HG03280 (cell line): ENCODE results near the gene STAB2.
"Not testable (repeated sequence)": the region's sequence is repeated elsewhere in the genome, so short reads cannot be mapped to it uniquely, and the experiment has no call there.

Experiments
- ATAC-seq: cut with Tn5 transposase; IDR thresholded peaks from one replicate; pipeline ENCODE4 v1.9.1; 2021; ENCODE audit warnings: mild to moderate bottlenecking, moderate library complexity; ENCODE audit not compliant: unreplicated experiment

Gene STAB2

GRCh38 chr12:103805655-103806360 is 218.7 kb downstream of the STAB2 start:
- no peak for ATAC-seq

GRCh38 chr12:103806803-103807202 is 219.7 kb downstream of the STAB2 start:
- ATAC-seq = no peak

DNA sequence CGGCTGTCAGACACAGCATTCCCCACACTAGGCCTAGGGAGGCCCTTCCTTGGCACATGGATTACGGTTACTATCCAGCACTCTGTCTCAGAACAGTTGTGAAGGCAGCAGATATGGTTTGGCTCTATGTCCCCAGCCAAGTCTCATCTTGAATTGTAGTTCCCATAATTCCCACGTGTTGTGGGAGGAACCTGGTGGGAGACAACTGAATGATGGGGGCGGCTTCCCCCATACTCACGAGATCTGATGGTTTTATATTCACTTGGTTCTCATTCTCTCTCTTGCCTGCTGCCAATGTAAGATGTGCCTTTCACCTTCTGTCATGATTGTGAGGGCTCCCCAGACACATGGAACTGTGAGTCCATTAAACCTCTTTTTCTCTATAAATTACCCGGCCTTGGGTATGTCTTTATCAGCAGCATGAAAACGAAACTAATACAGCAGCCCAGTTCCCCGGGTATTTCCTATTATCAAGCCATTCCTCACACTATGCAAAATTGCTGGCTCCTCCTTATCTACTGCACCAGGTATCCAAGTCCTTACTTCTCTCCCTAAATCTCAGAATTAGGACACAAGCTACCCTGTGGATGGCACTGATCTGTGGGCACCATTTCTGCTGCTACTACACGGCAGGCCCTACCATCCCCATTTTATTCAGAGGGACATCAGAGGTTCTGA is 220.6 kb downstream of the STAB2 start:
- ATAC-seq = no peak

DNA sequence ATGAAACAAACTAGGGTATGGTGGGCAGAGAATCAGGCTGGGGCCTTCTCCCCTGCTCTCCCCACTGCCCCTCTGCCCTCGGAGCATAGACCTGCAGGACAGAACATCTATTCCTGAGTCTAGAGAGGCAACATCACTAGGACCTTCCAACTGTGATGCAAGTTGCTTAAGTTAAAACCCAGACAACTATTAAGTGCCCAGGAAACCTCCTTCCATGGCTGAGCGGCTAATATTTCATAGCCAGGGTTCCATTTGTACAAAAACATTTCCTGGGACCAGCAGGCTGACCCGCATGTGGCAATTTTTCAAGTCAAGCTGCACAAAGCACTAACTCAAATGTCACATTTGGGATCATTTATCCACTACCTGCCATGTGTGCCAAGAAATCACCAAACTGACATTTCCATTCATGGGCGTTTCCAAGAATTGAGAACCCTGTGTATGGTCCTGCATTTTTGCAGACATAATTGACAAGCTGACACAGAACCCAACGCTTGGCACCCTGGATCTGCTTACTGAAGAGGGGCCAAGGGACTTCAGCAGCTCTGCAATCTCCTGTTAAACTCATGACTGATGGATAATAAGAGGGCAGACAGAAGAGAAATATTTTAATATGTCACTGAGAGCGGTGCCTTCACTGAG is 221.3 kb downstream of the STAB2 start:
- no peak for ATAC-seq

DNA sequence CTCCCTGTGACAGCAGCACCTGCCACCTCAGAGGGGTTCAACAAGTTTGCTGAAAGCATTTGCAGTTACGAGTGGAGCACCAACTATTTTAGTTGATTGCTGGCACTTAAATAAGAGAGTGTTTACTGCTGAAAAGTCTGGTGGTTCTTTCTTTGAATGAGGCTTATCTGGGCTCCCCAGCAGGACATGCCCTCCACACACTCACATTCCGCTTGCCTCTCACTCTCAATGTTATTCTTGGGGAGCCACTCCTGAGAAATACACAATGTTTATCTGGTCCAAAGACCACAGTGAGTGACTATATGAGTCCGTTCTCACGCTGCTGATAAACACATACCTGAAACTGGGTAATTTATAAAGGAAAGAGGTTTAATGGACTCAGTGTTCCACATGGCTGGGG is 222.1 kb downstream of the STAB2 start:
- no peak for ATAC-seq

DNA sequence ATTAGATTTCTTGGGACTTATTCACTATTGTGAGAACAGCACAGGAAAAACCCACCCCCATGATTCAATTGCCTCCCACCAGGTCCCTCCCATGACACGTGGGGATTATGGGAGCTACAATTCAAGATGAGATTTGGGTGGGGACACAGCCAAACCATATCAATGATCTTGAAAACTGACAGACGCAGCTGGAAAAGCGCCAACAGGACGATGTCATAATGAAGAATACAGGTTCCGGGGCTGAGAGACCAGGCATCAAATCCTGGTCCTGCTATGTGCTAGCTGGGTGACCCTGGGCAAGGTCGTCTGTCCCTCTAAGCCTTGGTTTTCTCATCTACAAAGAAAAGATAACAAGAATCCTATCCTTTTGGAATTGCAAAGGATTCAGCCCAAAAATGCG is 222.6 kb downstream of the STAB2 start:
- not testable (repeated sequence) for ATAC-seq

DNA sequence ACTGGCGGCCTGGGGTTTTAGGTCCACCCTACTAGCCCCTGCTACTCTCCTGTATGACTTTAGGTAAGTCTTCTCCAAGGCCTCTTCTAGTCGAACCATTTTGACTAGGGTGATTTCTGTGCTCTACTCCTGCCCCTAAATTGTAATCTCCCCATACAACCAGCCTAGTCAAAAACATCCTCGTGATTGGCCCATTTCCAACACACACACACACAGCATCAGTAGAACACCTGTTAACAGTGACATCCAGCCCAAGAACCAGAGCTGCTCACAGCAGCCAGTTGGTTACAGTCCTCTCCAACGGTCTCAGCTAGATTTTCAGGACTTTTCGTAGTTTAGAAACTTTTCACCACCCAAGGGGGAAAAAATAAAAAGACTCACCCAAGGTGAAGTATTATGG is 223.0 kb downstream of the STAB2 start:
- no peak for ATAC-seq

DNA sequence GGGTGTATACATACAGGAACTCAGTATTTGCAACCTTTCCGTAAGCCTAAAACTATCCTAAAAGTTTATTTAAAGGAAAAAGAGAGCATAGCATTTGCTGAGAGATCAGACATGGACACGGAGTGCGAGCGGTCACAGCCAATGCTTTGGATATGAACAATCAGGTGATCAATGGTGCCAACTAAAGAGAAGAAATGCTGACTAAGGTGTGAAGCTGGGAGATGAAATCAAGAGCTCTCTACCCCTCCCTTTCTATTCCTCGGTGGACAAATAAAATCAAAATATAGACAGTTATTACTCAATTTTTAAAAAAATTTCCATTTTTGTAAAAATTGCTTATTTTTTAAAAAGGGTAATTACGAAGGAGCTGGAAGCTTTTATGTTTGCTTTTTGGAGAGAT is 224.7 kb downstream of the STAB2 start:
- ATAC-seq = no peak

- no peak for ATAC-seq
These were observed 225.7 kb downstream of the STAB2 start for GRCh38 chr12:103812789-103813188.

GRCh38 chr12:103813426-103813825 is 226.4 kb downstream of the STAB2 start:
- no peak for ATAC-seq

- ATAC-seq = no peak
These were observed 226.9 kb downstream of the STAB2 start for GRCh38 chr12:103813949-103814348.

GRCh38 chr12:103814436-103814835 is 227.4 kb downstream of the STAB2 start:
- ATAC-seq = no peak
